ENCODE measurements around the gene TOMM22.

DNA sequence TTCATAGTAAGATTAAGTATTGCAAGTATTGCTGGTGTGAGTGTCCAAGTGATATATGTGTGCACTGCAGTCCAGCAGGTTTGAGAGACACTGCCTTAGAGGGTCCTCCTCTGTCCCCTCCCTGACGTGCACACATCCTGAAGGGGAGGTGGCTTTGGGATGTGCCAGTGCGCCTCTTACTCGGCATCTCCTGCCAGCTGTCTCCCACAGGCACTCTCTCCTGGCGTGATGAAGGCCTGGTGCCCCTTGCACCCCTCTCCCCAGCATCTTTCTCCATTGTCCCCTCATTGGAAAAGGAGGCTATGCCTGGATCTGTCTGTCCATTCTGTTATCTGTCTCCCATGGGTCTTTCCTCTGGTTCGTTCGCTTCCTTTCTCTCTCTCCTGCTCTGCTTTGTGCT is 48.2 kb downstream of the TOMM22 start:
- TF ChIP-seq POLR2AphosphoS5 (IDR thresholded peaks at IDR 0.05; ENCODE audit: borderline replicate concordance, low read depth, low read length), result no peak
- TF ChIP-seq EZH2 (IDR thresholded peaks at IDR 0.05), result no peak
- no peak for TF ChIP-seq FOXP2 (optimal IDR thresholded peaks at IDR 0.05; ENCODE audit: control extremely low read depth, extremely low read length, insufficient read depth)

Data from SK-N-MC (cell line).